GM10248 (cell line): Measurements from ENCODE around the gene HABP4.
"Not testable (repeated sequence)": the region's sequence is repeated elsewhere in the genome, so short reads cannot be mapped to it uniquely, and the experiment has no call there.

Experiments used
- CTCF ChIA-PET: fragments of 300-600 bp; sonication (Branson Sonifier 250); formaldehyde crosslinking; extraction: SDS; loops from one replicate; lab custom pipeline; 2021; ENCODE audit warnings: antibody characterized with exemption; lab: Yijun Ruan, JAX
- POLR2A ChIA-PET: fragments of 350-650 bp; sonication (Branson Sonifier 250); formaldehyde crosslinking; extraction: SDS; loops from one replicate; lab custom pipeline; 2020; ENCODE audit warnings: antibody characterized with exemption; lab: Yijun Ruan, JAX
- DNase-seq: peaks from one replicate; pipeline ENCODE4 v3.0.0; 2012; ENCODE audit errors: extremely low spot score
- CTCF ChIP-seq: IDR thresholded peaks from 2 replicates; pipeline ENCODE4 v1.5.1; 2012; ENCODE audit warnings: mild to moderate bottlenecking, low read depth; ENCODE audit errors: extremely low read depth, missing control alignments, control extremely low read depth

HABP4 gene

GRCh38 chr9:96498796-96499195 lies 48.8 kb downstream of the HABP4 start:
- DNase-seq, result no peak
- TF ChIP-seq CTCF, result no peak
- ChIA-PET CTCF (interaction anchor here (1.3 kb wide), 1 partner anchor 184 kb away, joined by 3 read pairs; no protein-coding TSS in a partner anchor), POLR2A (no interaction called here)

- ChIA-PET CTCF (no interaction called here), POLR2A (no interaction called here)
- no peak for TF ChIP-seq CTCF
- no peak for DNase-seq
Observed at GRCh38 chr9:96499257-96499656, 49.3 kb downstream of the HABP4 start.

GRCh38 chr9:96500696-96501632 lies 51.0 kb downstream of the HABP4 start:
- CTCF ChIA-PET, result no interaction called here
- no peak for TF ChIP-seq CTCF
- no peak for DNase-seq
- POLR2A ChIA-PET, result no interaction called here

GRCh38 chr9:96501633-96502538 lies 51.9 kb downstream of the HABP4 start:
- no peak for DNase-seq
- POLR2A ChIA-PET, result no interaction called here
- CTCF ChIA-PET, result no interaction called here
- no peak for TF ChIP-seq CTCF

GRCh38 chr9:96502539-96503373 lies 52.8 kb downstream of the HABP4 start:
- no peak for DNase-seq
- ChIA-PET CTCF (no interaction called here), POLR2A (no interaction called here)
- no peak for TF ChIP-seq CTCF

GRCh38 chr9:96503374-96503748 lies 53.4 kb downstream of the HABP4 start:
- DNase-seq, CTCF ChIA-PET, POLR2A ChIA-PET: not testable (repeated sequence)
